ENCODE measurements around the gene GANC. TPM values are rescaled to one million over a fixed set of nuclear protein-coding genes. Genes with fewer than 3 reads are reported as not detected.

Gene GANC
- total and polyA plus RNA-seq, 9 of the 15 experiments (the other 6 are each of a cell fraction or from before 2014, with no cell fraction given) = 10.9 to 19.0 (median 14.5) TPM

- no peak for TF ChIP-seq GMEB1 (CRISPR knock-in tag; IDR thresholded peaks at IDR 0.05)
- no peak for TF ChIP-seq ZNF609 (CRISPR knock-in tag; IDR thresholded peaks at IDR 0.05; ENCODE audit: borderline replicate concordance)
- TF ChIP-seq MYBL2 (IDR thresholded peaks at IDR 0.05; ENCODE audit: low read depth) = no peak
- TF ChIP-seq MYBL2 (CRISPR knock-in tag; IDR thresholded peaks at IDR 0.05; ENCODE audit: borderline replicate concordance) = no peak
- TF ChIP-seq MTA2 (IDR thresholded peaks at IDR 0.05; ENCODE audit: low read depth) = no peak
- peak; percentile 62 for TF ChIP-seq ZNF316 (IDR thresholded peaks at IDR 0.05)
- no peak for TF ChIP-seq ZNF143 (CRISPR knock-in tag; IDR thresholded peaks at IDR 0.05)
- 0 out of 2 replicates have a peak, but pooled peaks have one; percentile 6 for TF ChIP-seq MBD2 (IDR thresholded peaks at IDR 0.05; ENCODE audit: borderline replicate concordance, low read depth)
- TF ChIP-seq ETV5 (CRISPR knock-in tag; IDR thresholded peaks at IDR 0.05; ENCODE audit: low read depth) = no peak
- TF ChIP-seq VEZF1 (CRISPR knock-in tag; IDR thresholded peaks at IDR 0.05) = 0 out of 2 replicates have a peak, but pooled peaks have one; percentile 1
- no peak for TF ChIP-seq PCBP2 (IDR thresholded peaks at IDR 0.05; ENCODE audit: low read depth, low read length, poor library complexity, severe bottlenecking)
- TF ChIP-seq SOX6 (IDR thresholded peaks at IDR 0.05) = peak; percentile 8; the same call in 1 of the 2 replicates
- no peak for TF ChIP-seq RFX5 (IDR thresholded peaks at IDR 0.05; ENCODE audit: low read depth, low read length)
- no peak for TF ChIP-seq USF2 (CRISPR knock-in tag; IDR thresholded peaks at IDR 0.05)
- TF ChIP-seq GTF2A2 (tag; IDR thresholded peaks at IDR 0.05) = peak; percentile 32; the same call in 1 of the 2 replicates
- TF ChIP-seq TEAD4 (IDR thresholded peaks at IDR 0.05; ENCODE audit: low read length) = no peak; the same call in 1 of the 2 replicates
- 0 out of 2 replicates have a peak, but pooled peaks have one; percentile 49 for TF ChIP-seq TEAD4 (CRISPR knock-in tag; IDR thresholded peaks at IDR 0.05; ENCODE audit: borderline replicate concordance)
- peak; percentile 2 for TF ChIP-seq MEIS2 (IDR thresholded peaks at IDR 0.05; ENCODE audit: partially characterized antibody)
- peak; percentile 45 for TF ChIP-seq SAP30 (IDR thresholded peaks at IDR 0.05; ENCODE audit: borderline replicate concordance, insufficient read depth, low read depth, low read length, poor library complexity, severe bottlenecking)
Observed at GRCh38 chr15:42273900-42274701, 1.1 kb downstream of the GANC start (continued).
